HUES48 (cell line): Measurements from ENCODE around the gene TACO1.

Experiments used
- H3K27ac ChIP-seq: one replicate; pipeline ENCODE4 v1.7.0; 2013; ENCODE audit warnings: low read depth, low read length, inconsistent platforms
- H3K27me3 ChIP-seq: 2 replicates; pipeline ENCODE4 v1.6.1; 2013; ENCODE audit warnings: mild to moderate bottlenecking, low read length; ENCODE audit not compliant: control insufficient read depth, insufficient read depth
- H3K36me3 ChIP-seq: 2 replicates; pipeline ENCODE4 v1.6.1; 2013; ENCODE audit warnings: low read length; ENCODE audit not compliant: control insufficient read depth, insufficient read depth
- H3K4me1 ChIP-seq: 2 replicates; pipeline ENCODE4 v1.6.1; 2013; ENCODE audit warnings: mild to moderate bottlenecking, low read length; ENCODE audit not compliant: control insufficient read depth, insufficient read depth
- H3K4me3 ChIP-seq: 2 replicates; pipeline ENCODE4 v1.5.1; 2013; ENCODE audit warnings: mild to moderate bottlenecking, low read depth, low read length
- H3K9ac ChIP-seq: 2 replicates; pipeline ENCODE4 v1.6.1; 2013; ENCODE audit warnings: mild to moderate bottlenecking, low read depth, low read length, moderate library complexity
- H3K9me3 ChIP-seq: 2 replicates; pipeline ENCODE4 v1.6.1; 2013; ENCODE audit warnings: low read length; ENCODE audit not compliant: control insufficient read depth, insufficient read depth

Gene TACO1

GRCh38 chr17:63600569-63601438 lies at the start of gene TACO1:
Gene TACO1 (plus strand): TSS chr17:63600895. CDS start chr17:63601084, 189 bp downstream.
- H3K36me3 ChIP-seq: peaks cover 16% of the 10 kb centered on the region
- no peaks in the 10 kb centered on the region for H3K4me1 ChIP-seq
- no peaks in the 10 kb centered on the region for H3K9me3 ChIP-seq
- H3K9ac ChIP-seq: peak within 1 kb of the TSS; percentile 66
- no peaks in the 10 kb centered on the region for H3K27me3 ChIP-seq
- peak within 1 kb of the TSS; percentile 78 for H3K4me3 ChIP-seq
- H3K27ac ChIP-seq: peak within 1 kb of the TSS; percentile 43

- Histone ChIP-seq H3K27ac (no peak overlapping the region), H3K9ac (no peak overlapping the region), H3K36me3 (no peaks in the 10 kb centered on the region; the same call in 1 of the 2 replicates), H3K4me1 (peaks cover 14% of the 10 kb centered on the region), H3K9me3 (no peaks in the 10 kb centered on the region), H3K27me3 (no peaks in the 10 kb centered on the region), H3K4me3 (peak overlapping the region; percentile 46)
Measured at GRCh38 chr17:63552211-63552610, 48.5 kb upstream of the TACO1 start.

GRCh38 chr17:63555500-63556156 lies 45.1 kb upstream of the TACO1 start:
- Histone ChIP-seq H3K27me3 (no peaks in the 10 kb centered on the region), H3K4me1 (peaks cover 9% of the 10 kb centered on the region), H3K36me3 (no peaks in the 10 kb centered on the region; the same call in 1 of the 2 replicates), H3K9ac (no peak overlapping the region), H3K9me3 (no peaks in the 10 kb centered on the region), H3K27ac (no peak overlapping the region), H3K4me3 (no peak overlapping the region)

GRCh38 chr17:63557416-63557815 lies 43.3 kb upstream of the TACO1 start:
- Histone ChIP-seq H3K27ac (no peak overlapping the region), H3K27me3 (no peaks in the 10 kb centered on the region), H3K4me1 (peaks cover 4% of the 10 kb centered on the region), H3K36me3 (no peaks in the 10 kb centered on the region; the same call in 1 of the 2 replicates), H3K4me3 (no peak overlapping the region), H3K9ac (no peak overlapping the region), H3K9me3 (no peaks in the 10 kb centered on the region)

DNA sequence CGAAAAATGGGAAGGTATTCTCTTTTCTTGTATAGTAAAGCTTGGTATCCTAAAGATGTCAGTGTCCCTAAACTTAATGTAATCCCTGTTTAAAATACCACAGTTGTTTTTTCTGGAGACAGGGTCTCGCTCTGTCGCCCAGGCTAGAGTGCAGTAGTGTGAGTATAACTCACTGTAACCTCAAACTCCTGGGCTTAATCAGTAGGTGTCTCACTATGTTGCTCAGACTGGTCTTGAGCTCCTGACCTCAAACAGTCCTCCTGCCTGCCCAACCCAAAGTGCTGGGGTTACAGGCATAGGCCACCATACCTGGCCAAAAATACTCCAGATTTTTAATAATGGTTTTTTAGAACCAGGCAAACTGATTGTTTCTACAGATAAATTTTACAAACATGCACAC lies 42.3 kb upstream of the TACO1 start:
- no peak overlapping the region for H3K9ac ChIP-seq
- H3K4me1 ChIP-seq: no peaks in the 10 kb centered on the region
- no peaks in the 10 kb centered on the region for H3K27me3 ChIP-seq
- H3K9me3 ChIP-seq: no peaks in the 10 kb centered on the region
- H3K36me3 ChIP-seq: no peaks in the 10 kb centered on the region; the same call in 1 of the 2 replicates
- no peak overlapping the region for H3K4me3 ChIP-seq
- no peak overlapping the region for H3K27ac ChIP-seq

DNA sequence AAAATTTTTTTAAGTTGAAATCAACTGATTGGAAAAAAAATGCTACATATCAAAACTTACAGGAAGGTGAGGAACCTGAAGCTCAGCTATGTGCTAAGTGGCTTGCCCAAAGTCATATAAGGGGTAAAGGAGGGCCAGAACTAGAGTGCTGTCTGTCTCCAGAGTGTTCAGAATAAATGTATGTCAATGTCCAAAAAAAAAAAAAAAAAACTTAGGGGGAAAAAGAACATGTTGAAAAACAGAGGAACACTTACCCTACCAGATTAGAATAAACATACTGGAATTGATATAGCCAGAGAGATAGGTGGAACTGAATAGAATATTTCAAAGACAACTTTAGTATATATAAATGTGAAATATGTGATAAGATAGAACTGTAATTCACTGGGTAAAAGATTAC lies 38.9 kb upstream of the TACO1 start:
- H3K27me3 ChIP-seq: no peaks in the 10 kb centered on the region
- no peaks in the 10 kb centered on the region for H3K9me3 ChIP-seq
- no peak overlapping the region for H3K4me3 ChIP-seq
- no peaks in the 10 kb centered on the region for H3K36me3 ChIP-seq
- H3K27ac ChIP-seq: no peak overlapping the region
- H3K9ac ChIP-seq: no peak overlapping the region
- H3K4me1 ChIP-seq: no peaks in the 10 kb centered on the region

GRCh38 chr17:63563339-63563738 lies 37.4 kb upstream of the TACO1 start:
- Histone ChIP-seq H3K4me1 (no peaks in the 10 kb centered on the region), H3K36me3 (no peaks in the 10 kb centered on the region), H3K27ac (no peak overlapping the region), H3K9ac (no peak overlapping the region), H3K27me3 (no peaks in the 10 kb centered on the region), H3K9me3 (no peaks in the 10 kb centered on the region), H3K4me3 (no peak overlapping the region)

DNA sequence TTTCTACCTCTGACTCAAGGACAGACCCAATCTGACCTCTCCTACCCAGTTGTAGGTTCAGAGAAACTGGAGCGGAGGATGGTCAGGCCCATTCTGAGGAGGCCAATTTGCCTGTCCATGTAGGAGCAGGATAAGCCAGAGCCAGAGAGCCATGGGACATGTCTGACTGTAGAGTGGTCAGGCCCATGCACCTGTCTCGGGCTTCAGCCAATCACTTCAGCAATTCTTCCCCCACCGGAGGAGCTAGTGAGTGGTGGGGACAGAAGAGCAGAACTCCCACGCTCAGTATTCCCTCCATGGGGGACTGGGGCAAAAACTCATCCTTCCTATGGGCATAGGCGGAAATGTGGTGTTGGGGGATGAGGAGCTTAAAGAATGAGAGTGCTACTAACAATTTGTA lies 36.1 kb upstream of the TACO1 start:
- H3K4me1 ChIP-seq: no peaks in the 10 kb centered on the region
- no peaks in the 10 kb centered on the region for H3K9me3 ChIP-seq
- no peak overlapping the region for H3K4me3 ChIP-seq
- no peaks in the 10 kb centered on the region for H3K27me3 ChIP-seq
- H3K36me3 ChIP-seq: no peaks in the 10 kb centered on the region
- no peak overlapping the region for H3K9ac ChIP-seq
- no peak overlapping the region for H3K27ac ChIP-seq

GRCh38 chr17:63567229-63567628 lies 33.5 kb upstream of the TACO1 start:
- no peak overlapping the region for H3K4me3 ChIP-seq
- no peaks in the 10 kb centered on the region for H3K27me3 ChIP-seq
- H3K27ac ChIP-seq: no peak overlapping the region
- H3K36me3 ChIP-seq: no peaks in the 10 kb centered on the region
- no peak overlapping the region for H3K9ac ChIP-seq
- H3K4me1 ChIP-seq: no peaks in the 10 kb centered on the region
- no peaks in the 10 kb centered on the region for H3K9me3 ChIP-seq

- no peak overlapping the region for H3K27ac ChIP-seq
- no peaks in the 10 kb centered on the region for H3K36me3 ChIP-seq
- H3K4me1 ChIP-seq: no peaks in the 10 kb centered on the region
- no peak overlapping the region for H3K9ac ChIP-seq
- no peak overlapping the region for H3K4me3 ChIP-seq
- no peaks in the 10 kb centered on the region for H3K9me3 ChIP-seq
- H3K27me3 ChIP-seq: no peaks in the 10 kb centered on the region
Measured at GRCh38 chr17:63568563-63568962, 32.1 kb upstream of the TACO1 start.

DNA sequence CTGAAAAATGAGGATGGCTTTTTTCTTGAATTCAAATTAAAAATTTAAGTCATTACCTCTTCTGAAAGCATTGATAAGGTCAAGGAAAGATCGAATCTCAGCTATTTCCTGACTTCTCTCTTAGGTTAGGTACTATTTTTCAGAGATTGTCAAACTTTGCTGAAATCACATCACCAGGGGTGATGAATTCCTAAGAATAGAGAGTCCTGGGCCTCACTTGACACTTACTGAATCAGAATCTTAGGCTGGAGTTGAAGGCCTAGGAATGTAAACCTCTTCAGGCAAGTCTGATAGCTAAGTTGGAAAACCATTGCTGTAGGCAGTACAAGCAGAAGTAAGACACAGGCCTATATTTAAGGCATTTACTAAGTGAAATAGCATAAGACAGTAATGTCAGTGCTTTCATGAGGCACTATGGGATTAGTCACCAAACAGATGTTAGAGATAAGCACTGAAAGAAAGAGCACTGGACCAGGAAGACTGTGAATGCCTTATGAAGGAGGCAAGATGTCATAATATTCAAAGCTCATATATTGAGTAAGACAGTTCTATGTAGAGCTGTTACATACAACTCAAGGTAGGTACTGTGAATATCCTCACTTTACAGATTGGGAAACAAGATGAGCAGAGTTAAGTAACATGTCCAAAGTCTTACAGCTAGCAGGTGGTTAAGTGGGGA lies 28.9 kb upstream of the TACO1 start:
- Histone ChIP-seq H3K4me1 (no peaks in the 10 kb centered on the region), H3K36me3 (no peaks in the 10 kb centered on the region), H3K9me3 (no peaks in the 10 kb centered on the region), H3K4me3 (no peak overlapping the region), H3K27ac (no peak overlapping the region), H3K9ac (no peak overlapping the region), H3K27me3 (no peaks in the 10 kb centered on the region)
